Neural cell (in vitro differentiated cells): ENCODE results near the gene TRIAP1. TPM values are rescaled to one million over a fixed set of nuclear protein-coding genes. Genes with fewer than 3 reads are reported as not detected.
A peak's percentile ranks its signal among the peaks of the same experiment; 100 is the strongest.

Source experiments
- H2AFZ ChIP-seq: fragments of 200-600, 300-800 bp; sonication (generic), shearing (Covaris generic); 2 replicates; pipeline ENCODE4 v1.6.0; 2014; ENCODE audit warnings: low read depth, mild to moderate bottlenecking, antibody characterized with exemption, low read length, moderate library complexity
- H3F3A ChIP-seq: fragments of 200-600 bp; shearing (Covaris generic); 2 replicates; pipeline ENCODE4 v1.6.1; 2016; ENCODE audit warnings: mild to moderate bottlenecking, moderate library complexity, mixed read lengths, antibody characterized with exemption, low read length; ENCODE audit not compliant: insufficient read depth, poor library complexity, severe bottlenecking
- H3K27ac ChIP-seq: fragments of 200-600, 300-800 bp; sonication (generic), shearing (Covaris generic); 2 replicates; pipeline ENCODE4 v1.5.1; 2014; ENCODE audit warnings: mild to moderate bottlenecking, low read length, moderate library complexity
- H3K27me3 ChIP-seq: fragments of 300-800, 200-600 bp; sonication (generic), shearing (Covaris generic); 2 replicates; pipeline ENCODE4 v1.6.0; 2014; ENCODE audit warnings: mild to moderate bottlenecking, low read depth, low read length, moderate library complexity; ENCODE audit not compliant: insufficient read depth
- H3K36me3 ChIP-seq: fragments of 300-800, 200-600 bp; sonication (generic), shearing (Covaris generic); 2 replicates; pipeline ENCODE4 v1.5.1; 2014; ENCODE audit warnings: mild to moderate bottlenecking, antibody characterized with exemption, low read length, moderate library complexity; ENCODE audit not compliant: insufficient read depth
- H3K4me2 ChIP-seq: fragments of 300-800, 200-600 bp; sonication (generic), shearing (Covaris generic); 2 replicates; pipeline ENCODE4 v1.6.0; 2014; ENCODE audit warnings: mild to moderate bottlenecking, low read length
- H3K4me3 ChIP-seq: fragments of 300-800, 200-600 bp; sonication (generic), shearing (Covaris generic); 2 replicates; pipeline ENCODE4 v1.5.1; 2014; ENCODE audit warnings: mild to moderate bottlenecking, low read length, moderate library complexity
- H3K79me2 ChIP-seq: fragments of 200-600 bp; shearing (Covaris generic); replicated peaks from 2 replicates; pipeline ENCODE4 v1.6.0; 2014; ENCODE audit warnings: mild to moderate bottlenecking, low read length, moderate library complexity; ENCODE audit not compliant: insufficient read depth
- H3K9ac ChIP-seq: fragments of 300-800, 200-600 bp; sonication (generic), shearing (Covaris generic); 2 replicates; pipeline ENCODE4 v1.6.1; 2016; ENCODE audit warnings: mild to moderate bottlenecking, low read length, mixed read lengths
- H3K9me2 ChIP-seq: fragments of 200-600 bp; shearing (Covaris generic); 2 replicates; pipeline ENCODE4 v1.6.1; 2016; ENCODE audit warnings: mild to moderate bottlenecking, low read length, mixed read lengths; ENCODE audit not compliant: insufficient read depth
- H3K9me3 ChIP-seq: fragments of 200-600, 300-800 bp; sonication (generic), shearing (Covaris generic); 2 replicates; pipeline ENCODE4 v1.6.1; 2016; ENCODE audit warnings: mild to moderate bottlenecking, mixed run types, low read length, moderate library complexity, mixed read lengths
- H4K20me1 ChIP-seq: fragments of 200-600 bp; shearing (Covaris generic); 2 replicates; pipeline ENCODE4 v1.6.1; 2016; ENCODE audit warnings: mild to moderate bottlenecking, mixed run types; ENCODE audit not compliant: insufficient read depth
- CTCF ChIP-seq: fragments of 450-650 bp; IDR thresholded peaks from 2 replicates; pipeline ENCODE4 v1.5.1; 2014; ENCODE audit warnings: antibody characterized with exemption, mild to moderate bottlenecking, moderate library complexity; ENCODE audit not compliant: poor library complexity, severe bottlenecking
- EP300 ChIP-seq: fragments of 450-650 bp; conservative IDR thresholded peaks from 2 replicates; pipeline ENCODE4 v1.6.1; 2014; ENCODE audit warnings: antibody characterized with exemption, mild to moderate bottlenecking, moderate library complexity; ENCODE audit not compliant: poor library complexity, severe bottlenecking
- EZH2 ChIP-seq: fragments of 200-600, 300-800 bp; shearing (Covaris generic), sonication (generic); IDR thresholded peaks from 2 replicates; pipeline ENCODE4 v1.6.1; 2014; ENCODE audit warnings: antibody characterized with exemption, low read length, borderline replicate concordance, mild to moderate bottlenecking; ENCODE audit not compliant: insufficient read depth, poor library complexity, severe bottlenecking
- POLR2AphosphoS5 ChIP-seq: IDR thresholded peaks from 2 replicates; pipeline ENCODE4 v1.6.1; 2012
- RAD21 ChIP-seq: fragments of 450-650 bp; conservative IDR thresholded peaks from 2 replicates; pipeline ENCODE4 v1.6.1; 2014; ENCODE audit warnings: antibody characterized with exemption, mild to moderate bottlenecking, moderate library complexity
- SMC3 ChIP-seq: fragments of 450-650 bp; conservative IDR thresholded peaks from 2 replicates; pipeline ENCODE4 v1.6.1; 2014; ENCODE audit warnings: antibody characterized with exemption, mild to moderate bottlenecking, moderate library complexity; ENCODE audit not compliant: poor library complexity
- polyA plus RNA-seq: library from polyadenylated mRNA; depleted of rRNA; stranded (reverse); fragments of >200 nt; gene quantifications from 2 replicates; pipeline ENCODE4 v1.2.3, GENCODE V29; 2014
- TF ChIP-seq, protein P1 (sequence below): IDR thresholded peaks from 2 replicates; pipeline ENCODE4 v1.6.1; 2012; ENCODE audit warnings: borderline replicate concordance

The TRIAP1 gene
- polyA plus RNA-seq, 1 donor from 2014 or later: 40.7 TPM

- no peak for TF ChIP-seq POLR2AphosphoS5
- TF ChIP-seq EZH2: no peak
- TF ChIP-seq RAD21: peak; percentile 51
- peak; percentile 62 for TF ChIP-seq CTCF
- TF ChIP-seq, protein P1, sequence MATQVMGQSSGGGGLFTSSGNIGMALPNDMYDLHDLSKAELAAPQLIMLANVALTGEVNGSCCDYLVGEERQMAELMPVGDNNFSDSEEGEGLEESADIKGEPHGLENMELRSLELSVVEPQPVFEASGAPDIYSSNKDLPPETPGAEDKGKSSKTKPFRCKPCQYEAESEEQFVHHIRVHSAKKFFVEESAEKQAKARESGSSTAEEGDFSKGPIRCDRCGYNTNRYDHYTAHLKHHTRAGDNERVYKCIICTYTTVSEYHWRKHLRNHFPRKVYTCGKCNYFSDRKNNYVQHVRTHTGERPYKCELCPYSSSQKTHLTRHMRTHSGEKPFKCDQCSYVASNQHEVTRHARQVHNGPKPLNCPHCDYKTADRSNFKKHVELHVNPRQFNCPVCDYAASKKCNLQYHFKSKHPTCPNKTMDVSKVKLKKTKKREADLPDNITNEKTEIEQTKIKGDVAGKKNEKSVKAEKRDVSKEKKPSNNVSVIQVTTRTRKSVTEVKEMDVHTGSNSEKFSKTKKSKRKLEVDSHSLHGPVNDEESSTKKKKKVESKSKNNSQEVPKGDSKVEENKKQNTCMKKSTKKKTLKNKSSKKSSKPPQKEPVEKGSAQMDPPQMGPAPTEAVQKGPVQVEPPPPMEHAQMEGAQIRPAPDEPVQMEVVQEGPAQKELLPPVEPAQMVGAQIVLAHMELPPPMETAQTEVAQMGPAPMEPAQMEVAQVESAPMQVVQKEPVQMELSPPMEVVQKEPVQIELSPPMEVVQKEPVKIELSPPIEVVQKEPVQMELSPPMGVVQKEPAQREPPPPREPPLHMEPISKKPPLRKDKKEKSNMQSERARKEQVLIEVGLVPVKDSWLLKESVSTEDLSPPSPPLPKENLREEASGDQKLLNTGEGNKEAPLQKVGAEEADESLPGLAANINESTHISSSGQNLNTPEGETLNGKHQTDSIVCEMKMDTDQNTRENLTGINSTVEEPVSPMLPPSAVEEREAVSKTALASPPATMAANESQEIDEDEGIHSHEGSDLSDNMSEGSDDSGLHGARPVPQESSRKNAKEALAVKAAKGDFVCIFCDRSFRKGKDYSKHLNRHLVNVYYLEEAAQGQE: no peak
- H3K9me2 ChIP-seq: no peaks in the 10 kb centered on the region
- no peaks in the 10 kb centered on the region for H3K9me3 ChIP-seq
- H3K4me2 ChIP-seq: peak overlapping the region; percentile 84
- no peaks in the 10 kb centered on the region for H3K36me3 ChIP-seq
- H3F3A ChIP-seq: no peaks in the 10 kb centered on the region
- no peaks in the 10 kb centered on the region for H4K20me1 ChIP-seq
- H3K27me3 ChIP-seq: no peaks in the 10 kb centered on the region
- no peak overlapping the region for H3K27ac ChIP-seq
- no peak overlapping the region for H2AFZ ChIP-seq
- H3K4me3 ChIP-seq: peak overlapping the region; percentile 82
- peak overlapping the region; percentile 9 for H3K9ac ChIP-seq
- H3K79me2 ChIP-seq: peaks cover 31% of the 10 kb centered on the region
Measured at GRCh38 chr12:120439646-120440247, 6.4 kb downstream of the TRIAP1 start.

GRCh38 chr12:120438495-120439198 is 7.5 kb downstream of the TRIAP1 start:
- Histone ChIP-seq H3K27me3 (no peaks in the 10 kb centered on the region), H3K9ac (peak overlapping the region; percentile 73), H3K36me3 (no peaks in the 10 kb centered on the region), H3K9me2 (no peaks in the 10 kb centered on the region), H3K4me2 (peak overlapping the region; percentile 61), H3K9me3 (no peaks in the 10 kb centered on the region), H3K27ac (peak overlapping the region; percentile 64), H3K79me2 (peaks cover 22% of the 10 kb centered on the region), H3F3A (no peaks in the 10 kb centered on the region), H4K20me1 (no peaks in the 10 kb centered on the region), H3K4me3 (peak overlapping the region; percentile 82), H2AFZ (no peak overlapping the region)
- no peak for TF ChIP-seq SMC3
- no peak for TF ChIP-seq EP300
- TF ChIP-seq, protein P1: no peak
- no peak for TF ChIP-seq RAD21
